ENCODE data around the gene ABLIM3. TPM values are rescaled to one million over a fixed set of nuclear protein-coding genes. Genes with fewer than 3 reads are reported as not detected.

ABLIM3 gene
- total RNA-seq, 1 experiment from 2014 or later: not detected

DNA sequence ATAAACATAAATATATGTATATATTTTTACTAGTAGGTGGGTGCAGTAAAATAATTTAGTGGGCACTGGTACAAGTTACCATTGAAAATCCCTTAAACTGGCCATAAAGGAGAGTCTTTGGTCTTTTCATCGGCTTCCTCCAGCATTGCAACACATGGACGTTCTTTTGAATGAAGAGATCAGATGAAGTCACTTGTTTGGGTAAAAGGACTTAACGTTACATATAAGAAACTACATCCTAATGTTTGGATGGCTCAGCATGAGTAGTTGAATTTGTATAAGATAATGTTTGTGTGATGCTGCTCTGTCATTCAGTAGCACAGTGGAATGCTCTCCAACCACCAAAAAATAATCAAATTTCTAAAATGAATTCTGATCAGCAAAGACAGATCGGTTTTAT is 161.9 kb downstream of the ABLIM3 start:
- no peak overlapping the region for H3K27ac Mint-ChIP-seq (ENCODE audit: unreplicated experiment)
- no peak for DNase-seq
- no TSS peak for BruUV-seq (replicated peaks)
- Histone ChIP-seq H3K9me3 (no peaks in the 10 kb centered on the region), H3K4me3 (ENCODE audit: low read depth, low read length) (no peak overlapping the region), H3K36me3 (ENCODE audit: control insufficient read depth, insufficient read depth, low read length) (no peaks in the 10 kb centered on the region), H3K4me1 (no peaks in the 10 kb centered on the region), H3K27me3 (replicated peaks; ENCODE audit: control insufficient read depth, insufficient read depth, low read length) (peaks cover 2% of the 10 kb centered on the region; the same call in 1 of the 2 replicates)
- TF ChIP-seq, protein P1, sequence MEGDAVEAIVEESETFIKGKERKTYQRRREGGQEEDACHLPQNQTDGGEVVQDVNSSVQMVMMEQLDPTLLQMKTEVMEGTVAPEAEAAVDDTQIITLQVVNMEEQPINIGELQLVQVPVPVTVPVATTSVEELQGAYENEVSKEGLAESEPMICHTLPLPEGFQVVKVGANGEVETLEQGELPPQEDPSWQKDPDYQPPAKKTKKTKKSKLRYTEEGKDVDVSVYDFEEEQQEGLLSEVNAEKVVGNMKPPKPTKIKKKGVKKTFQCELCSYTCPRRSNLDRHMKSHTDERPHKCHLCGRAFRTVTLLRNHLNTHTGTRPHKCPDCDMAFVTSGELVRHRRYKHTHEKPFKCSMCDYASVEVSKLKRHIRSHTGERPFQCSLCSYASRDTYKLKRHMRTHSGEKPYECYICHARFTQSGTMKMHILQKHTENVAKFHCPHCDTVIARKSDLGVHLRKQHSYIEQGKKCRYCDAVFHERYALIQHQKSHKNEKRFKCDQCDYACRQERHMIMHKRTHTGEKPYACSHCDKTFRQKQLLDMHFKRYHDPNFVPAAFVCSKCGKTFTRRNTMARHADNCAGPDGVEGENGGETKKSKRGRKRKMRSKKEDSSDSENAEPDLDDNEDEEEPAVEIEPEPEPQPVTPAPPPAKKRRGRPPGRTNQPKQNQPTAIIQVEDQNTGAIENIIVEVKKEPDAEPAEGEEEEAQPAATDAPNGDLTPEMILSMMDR (IDR thresholded peaks at IDR 0.05; ENCODE audit: insufficient read depth in 1 of 2, low read depth in 1 of 2, low read length in 1 of 2, severe bottlenecking in 1 of 2, unreplicated experiment in 1 of 2): no peak
- H3K27me3 Mint-ChIP-seq (ENCODE audit: insufficient read depth, unreplicated experiment): peaks cover 3% of the 10 kb centered on the region
- no peaks in the 10 kb centered on the region for H3K9me3 Mint-ChIP-seq (ENCODE audit: unreplicated experiment)
- H3K36me3 Mint-ChIP-seq (ENCODE audit: insufficient read depth, unreplicated experiment): no peaks in the 10 kb centered on the region
- ChIA-PET CTCF (no interaction called here), POLR2A (no interaction called here)
- H3K4me3 Mint-ChIP-seq (ENCODE audit: unreplicated experiment): no peak overlapping the region
- no peaks in the 10 kb centered on the region for H3K4me1 Mint-ChIP-seq (ENCODE audit: low read depth, unreplicated experiment)
- intact Hi-C loops (cut with micrococcal nuclease; ENCODE audit: unreplicated experiment): no loop called here

DNA sequence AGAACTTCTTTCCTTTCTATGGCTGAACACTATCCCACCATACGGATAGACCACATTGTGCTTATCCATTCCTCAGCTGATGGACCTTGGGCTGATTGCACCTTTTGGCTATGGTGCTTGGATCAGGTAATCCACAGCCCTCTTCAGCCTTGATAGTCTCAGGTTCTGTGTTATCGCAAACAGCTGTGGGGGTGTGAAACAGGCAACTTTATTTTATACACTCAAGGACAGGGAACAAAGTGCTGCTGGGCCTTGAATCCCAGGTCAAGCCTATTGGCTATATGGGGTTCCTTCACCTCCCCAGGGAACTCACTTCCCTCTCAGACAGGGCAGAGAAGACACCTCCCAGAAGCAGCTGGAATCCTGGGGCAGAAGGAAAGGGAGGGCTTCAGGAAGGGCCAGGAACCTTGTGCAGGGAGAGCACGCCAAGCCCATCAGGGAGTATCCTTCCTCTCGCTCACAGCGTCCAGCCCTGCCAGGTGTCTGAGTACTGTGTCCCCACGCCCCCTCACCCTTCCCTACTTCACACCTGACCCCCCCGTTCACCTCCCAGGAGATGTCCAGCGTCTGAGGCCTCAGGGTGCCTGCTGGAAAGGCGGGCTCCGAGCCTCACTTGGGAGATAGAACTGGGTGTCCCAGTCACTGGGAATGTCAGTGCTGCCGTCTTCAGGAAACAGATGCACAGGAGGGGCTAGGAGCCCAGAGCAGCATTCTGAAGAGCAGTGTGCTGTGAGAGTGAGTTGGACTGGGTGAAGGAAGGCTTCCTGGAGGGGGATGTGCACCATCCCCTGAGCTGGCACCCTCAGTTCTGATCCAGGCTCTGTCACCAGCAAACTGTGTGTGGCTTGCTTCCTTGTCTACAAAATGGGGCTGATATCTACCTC is 163.1 kb downstream of the ABLIM3 start:
- POLR2A ChIA-PET: no interaction called here
- no peaks in the 10 kb centered on the region for H3K36me3 Mint-ChIP-seq (ENCODE audit: insufficient read depth, unreplicated experiment)
- H3K27ac Mint-ChIP-seq (ENCODE audit: unreplicated experiment): no peak overlapping the region

DNA sequence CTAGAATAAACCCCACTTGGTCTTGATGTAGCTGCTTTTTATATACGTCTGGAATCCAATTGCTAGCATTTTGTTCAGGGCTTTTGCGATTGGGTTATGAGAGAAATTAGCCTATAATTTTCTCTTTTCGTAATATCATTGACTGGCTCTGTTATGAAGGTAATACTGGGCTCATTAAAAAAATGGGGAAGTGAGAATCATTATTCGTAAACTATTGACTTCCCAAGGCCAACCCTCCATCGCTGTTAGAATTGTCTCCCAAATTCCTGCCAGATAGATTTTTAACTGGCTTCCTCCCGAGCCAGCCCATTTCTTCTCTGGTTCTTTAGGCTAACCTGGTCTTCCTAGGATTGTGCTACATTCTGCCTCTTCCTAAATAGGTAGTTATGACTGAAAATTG is 168.1 kb downstream of the ABLIM3 start:
- no peak overlapping the region for H3K27ac Mint-ChIP-seq (ENCODE audit: unreplicated experiment)
- Histone ChIP-seq H3K4me3 (ENCODE audit: low read depth, low read length) (no peak overlapping the region), H3K36me3 (ENCODE audit: control insufficient read depth, insufficient read depth, low read length) (no peaks in the 10 kb centered on the region), H3K4me1 (no peaks in the 10 kb centered on the region), H3K9me3 (no peaks in the 10 kb centered on the region), H3K27me3 (replicated peaks; ENCODE audit: control insufficient read depth, insufficient read depth, low read length) (peaks cover 2% of the 10 kb centered on the region; the same call in 1 of the 2 replicates)
- H3K4me1 Mint-ChIP-seq (ENCODE audit: low read depth, unreplicated experiment): no peaks in the 10 kb centered on the region
- TF ChIP-seq, protein P1 (IDR thresholded peaks at IDR 0.05; ENCODE audit: insufficient read depth in 1 of 2, low read depth in 1 of 2, low read length in 1 of 2, severe bottlenecking in 1 of 2, unreplicated experiment in 1 of 2): no peak
- POLR2A ChIA-PET: no interaction called here
- H3K4me3 Mint-ChIP-seq (ENCODE audit: unreplicated experiment): no peak overlapping the region
- no peaks in the 10 kb centered on the region for H3K36me3 Mint-ChIP-seq (ENCODE audit: insufficient read depth, unreplicated experiment)
- no peak for DNase-seq
- no TSS peak for BruUV-seq (replicated peaks)
- CTCF ChIA-PET: no interaction called here
- no peaks in the 10 kb centered on the region for H3K9me3 Mint-ChIP-seq (ENCODE audit: unreplicated experiment)
- intact Hi-C loops (cut with micrococcal nuclease; ENCODE audit: unreplicated experiment): no loop called here
- peaks cover 13% of the 10 kb centered on the region for H3K27me3 Mint-ChIP-seq (ENCODE audit: insufficient read depth, unreplicated experiment)

More for the DNA sequence above, 163.1 kb downstream of the ABLIM3 start:
- Mint-ChIP-seq H3K9me3 (ENCODE audit: unreplicated experiment) (no peaks in the 10 kb centered on the region), H3K4me3 (ENCODE audit: unreplicated experiment) (no peak overlapping the region), H3K27me3 (ENCODE audit: insufficient read depth, unreplicated experiment) (peaks cover 3% of the 10 kb centered on the region), H3K4me1 (ENCODE audit: low read depth, unreplicated experiment) (no peaks in the 10 kb centered on the region)
- no TSS peak for BruUV-seq (replicated peaks)
- intact Hi-C loops (cut with micrococcal nuclease; ENCODE audit: unreplicated experiment): no loop called here
- Histone ChIP-seq H3K4me1 (no peaks in the 10 kb centered on the region), H3K27me3 (replicated peaks; ENCODE audit: control insufficient read depth, insufficient read depth, low read length) (peaks cover 2% of the 10 kb centered on the region; the same call in 1 of the 2 replicates), H3K9me3 (no peaks in the 10 kb centered on the region), H3K4me3 (ENCODE audit: low read depth, low read length) (no peak overlapping the region), H3K36me3 (ENCODE audit: control insufficient read depth, insufficient read depth, low read length) (no peaks in the 10 kb centered on the region)
- CTCF ChIA-PET: interaction anchor here (0.6 kb wide), 1 partner anchor 883 kb away, joined by 3 read pairs; no protein-coding TSS in a partner anchor
- TF ChIP-seq, protein P1 (IDR thresholded peaks at IDR 0.05; ENCODE audit: insufficient read depth in 1 of 2, low read depth in 1 of 2, low read length in 1 of 2, severe bottlenecking in 1 of 2, unreplicated experiment in 1 of 2): no peak
- DNase-seq: no peak

Other genes starting within 250 kb of the ABLIM3 start
- 5.3 and 5.8 TPM in 2 replicates for gene SH3TC2, start 78.4 kb upstream of the ABLIM3 start, total RNA-seq (2022)
- gene AFAP1L1, start 130.4 kb downstream of the ABLIM3 start, total RNA-seq (2022): 0.30 and 0.45 TPM in 2 replicates
- 33.6 and 36.8 TPM in 2 replicates for gene GRPEL2, start 204.0 kb downstream of the ABLIM3 start, total RNA-seq (2022)
- 8.7 and 10.4 TPM in 2 replicates for gene PCYOX1L, start 216.6 kb downstream of the ABLIM3 start, total RNA-seq (2022)
- not detected in 2 replicates for gene IL17B, start 237.8 kb downstream of the ABLIM3 start, total RNA-seq (2022)

Data from Caco-2 (cell line).